Measurements from ENCODE around the gene ZNF692.

Gene ZNF692

DNA sequence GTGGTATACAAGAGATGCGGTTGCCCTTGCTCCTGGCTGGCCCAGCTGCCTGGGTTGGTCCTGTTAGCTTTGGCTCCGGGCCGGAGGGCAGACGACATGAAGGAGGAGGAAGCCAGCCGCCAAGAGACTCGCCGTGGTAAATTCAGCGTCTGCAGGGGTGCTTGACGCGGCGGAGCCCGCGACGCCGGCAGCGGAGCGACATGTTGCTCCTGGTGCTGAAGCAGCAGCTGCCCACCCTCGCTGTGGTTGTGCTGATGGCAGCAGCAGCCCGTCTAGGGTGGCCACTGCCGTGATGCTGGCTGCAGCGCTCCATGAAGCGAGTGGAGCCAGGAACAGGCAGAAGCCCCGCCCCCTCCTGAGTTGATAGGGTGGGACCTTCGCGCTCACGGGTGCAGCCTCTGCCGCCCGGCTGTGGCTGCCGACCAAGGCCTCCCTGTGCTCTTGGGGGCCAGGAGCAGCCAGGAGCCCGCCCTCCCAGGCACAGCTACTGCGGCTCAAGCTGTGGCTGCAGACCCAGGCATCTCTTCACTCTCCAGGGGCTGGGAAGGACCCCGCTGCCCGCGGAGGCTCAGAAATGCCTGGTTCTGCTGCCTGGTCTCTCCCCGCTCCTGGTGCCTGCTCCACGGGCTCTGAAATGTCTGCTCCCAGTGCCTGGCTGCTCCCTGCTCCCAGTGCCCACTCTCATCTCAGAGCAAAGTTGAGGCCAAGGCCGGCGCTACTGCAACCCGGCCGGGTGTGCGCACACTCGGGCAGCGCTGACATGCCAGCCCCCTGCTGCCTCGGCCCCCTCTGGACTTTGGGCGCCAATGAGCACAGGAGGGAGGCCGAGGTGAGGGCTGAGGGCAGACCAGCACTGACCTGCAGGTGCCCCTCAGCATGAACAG is 4.4 kb upstream of the ZNF692 start:
- H2AFZ ChIP-seq (ENCODE audit: low read depth, low read length, severe bottlenecking): peak overlapping the region; percentile 87
- no peak overlapping the region for H3K27ac ChIP-seq (ENCODE audit: low read depth, low read length)
- peaks cover 2% of the 10 kb centered on the region; the same call in 1 of the 2 replicates for H3K79me2 ChIP-seq (ENCODE audit: insufficient read depth, low read length)

DNA sequence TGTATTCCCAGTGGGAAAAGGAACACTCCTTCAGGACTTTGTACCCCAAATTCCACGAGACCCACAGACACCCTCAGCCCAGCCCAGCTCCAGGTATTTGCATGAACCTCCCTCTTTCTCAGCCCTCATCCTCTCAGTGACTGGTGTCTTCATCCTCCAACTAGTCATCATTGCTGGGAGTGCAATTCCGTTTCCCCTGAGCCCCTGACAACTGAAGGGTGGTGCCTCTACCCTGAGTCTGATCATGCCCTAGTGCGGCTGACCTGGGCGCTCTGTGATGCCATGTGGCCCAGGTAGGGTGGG is 3.8 kb upstream of the ZNF692 start:
- H3K27me3 ChIP-seq (ENCODE audit: low read length): no peaks in the 10 kb centered on the region
- peaks cover 8% of the 10 kb centered on the region; the same call in 1 of the 2 replicates for H3K79me2 ChIP-seq (ENCODE audit: insufficient read depth, low read length)
- no peaks in the 10 kb centered on the region for H3K9me2 ChIP-seq (replicated peaks; ENCODE audit: insufficient read depth, low read length)
- peak overlapping the region; percentile 51 for H3K4me3 ChIP-seq (ENCODE audit: insufficient read depth, low read length, poor library complexity, severe bottlenecking)
- no peak overlapping the region for H3K27ac ChIP-seq (ENCODE audit: low read depth, low read length)
- H3K4me2 ChIP-seq (ENCODE audit: low read depth, low read length, poor library complexity, severe bottlenecking): peak overlapping the region; percentile 58
- peaks cover 9% of the 10 kb centered on the region; the same call in 1 of the 2 replicates for H3F3A ChIP-seq (ENCODE audit: insufficient read depth)
- peak overlapping the region; percentile 64 for H3K9ac ChIP-seq (ENCODE audit: low read length)
- no peaks in the 10 kb centered on the region for H3K36me3 ChIP-seq (ENCODE audit: low read length)
- H2AFZ ChIP-seq (ENCODE audit: low read depth, low read length, severe bottlenecking): peak overlapping the region; percentile 87
- no peak for TF ChIP-seq EZH2phosphoT487 (conservative IDR thresholded peaks at IDR 0.05; ENCODE audit: low read length)
- TF ChIP-seq, protein P1, sequence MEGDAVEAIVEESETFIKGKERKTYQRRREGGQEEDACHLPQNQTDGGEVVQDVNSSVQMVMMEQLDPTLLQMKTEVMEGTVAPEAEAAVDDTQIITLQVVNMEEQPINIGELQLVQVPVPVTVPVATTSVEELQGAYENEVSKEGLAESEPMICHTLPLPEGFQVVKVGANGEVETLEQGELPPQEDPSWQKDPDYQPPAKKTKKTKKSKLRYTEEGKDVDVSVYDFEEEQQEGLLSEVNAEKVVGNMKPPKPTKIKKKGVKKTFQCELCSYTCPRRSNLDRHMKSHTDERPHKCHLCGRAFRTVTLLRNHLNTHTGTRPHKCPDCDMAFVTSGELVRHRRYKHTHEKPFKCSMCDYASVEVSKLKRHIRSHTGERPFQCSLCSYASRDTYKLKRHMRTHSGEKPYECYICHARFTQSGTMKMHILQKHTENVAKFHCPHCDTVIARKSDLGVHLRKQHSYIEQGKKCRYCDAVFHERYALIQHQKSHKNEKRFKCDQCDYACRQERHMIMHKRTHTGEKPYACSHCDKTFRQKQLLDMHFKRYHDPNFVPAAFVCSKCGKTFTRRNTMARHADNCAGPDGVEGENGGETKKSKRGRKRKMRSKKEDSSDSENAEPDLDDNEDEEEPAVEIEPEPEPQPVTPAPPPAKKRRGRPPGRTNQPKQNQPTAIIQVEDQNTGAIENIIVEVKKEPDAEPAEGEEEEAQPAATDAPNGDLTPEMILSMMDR (IDR thresholded peaks at IDR 0.05; ENCODE audit: insufficient read depth, low read length, poor library complexity, severe bottlenecking): no peak
- H4K20me1 ChIP-seq (ENCODE audit: low read depth, low read length): no peaks in the 10 kb centered on the region
- H3K9me3 ChIP-seq (ENCODE audit: insufficient read depth, low read length): no peaks in the 10 kb centered on the region

More for the DNA sequence above, 4.4 kb upstream of the ZNF692 start:
- Histone ChIP-seq H3K9me2 (replicated peaks; ENCODE audit: insufficient read depth, low read length) (no peaks in the 10 kb centered on the region), H3K4me2 (ENCODE audit: low read depth, low read length, poor library complexity, severe bottlenecking) (peak overlapping the region; percentile 58), H3K9me3 (ENCODE audit: insufficient read depth, low read length) (no peaks in the 10 kb centered on the region), H3K36me3 (ENCODE audit: low read length) (no peaks in the 10 kb centered on the region), H4K20me1 (ENCODE audit: low read depth, low read length) (no peaks in the 10 kb centered on the region), H3F3A (ENCODE audit: insufficient read depth) (peaks cover 9% of the 10 kb centered on the region; the same call in 1 of the 2 replicates), H3K27me3 (ENCODE audit: low read length) (no peaks in the 10 kb centered on the region), H3K9ac (ENCODE audit: low read length) (peak overlapping the region; percentile 64), H3K4me3 (ENCODE audit: insufficient read depth, low read length, poor library complexity, severe bottlenecking) (peak overlapping the region; percentile 51)
- TF ChIP-seq, protein P1 (IDR thresholded peaks at IDR 0.05; ENCODE audit: insufficient read depth, low read length, poor library complexity, severe bottlenecking): no peak
- no peak for TF ChIP-seq EZH2phosphoT487 (conservative IDR thresholded peaks at IDR 0.05; ENCODE audit: low read length)

DNA sequence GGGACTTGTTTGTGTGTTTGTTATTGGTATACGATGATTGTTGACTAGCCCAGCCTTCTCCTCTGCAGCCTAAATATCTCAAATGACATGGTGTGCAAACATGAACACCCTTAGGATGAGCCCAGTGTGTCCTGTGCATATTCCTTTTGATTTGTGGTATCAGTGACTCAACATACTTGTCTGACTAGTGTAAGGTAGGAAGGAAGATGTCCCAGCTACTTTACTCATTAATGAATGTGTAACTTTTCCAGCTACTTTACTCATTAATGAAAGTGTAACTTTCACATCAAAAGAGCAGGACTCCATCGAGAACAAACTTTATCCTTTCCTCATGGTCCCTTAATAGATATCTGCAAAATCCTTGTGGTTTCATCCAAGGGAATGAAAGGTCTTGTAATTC is 2.7 kb upstream of the ZNF692 start:
- Histone ChIP-seq H3K27ac (ENCODE audit: low read depth, low read length) (no peak overlapping the region), H2AFZ (ENCODE audit: low read depth, low read length, severe bottlenecking) (no peak overlapping the region), H3K4me2 (ENCODE audit: low read depth, low read length, poor library complexity, severe bottlenecking) (no peak overlapping the region), H3K4me3 (ENCODE audit: insufficient read depth, low read length, poor library complexity, severe bottlenecking) (no peak overlapping the region), H3K9me3 (ENCODE audit: insufficient read depth, low read length) (no peaks in the 10 kb centered on the region), H3K9me2 (replicated peaks; ENCODE audit: insufficient read depth, low read length) (no peaks in the 10 kb centered on the region), H4K20me1 (ENCODE audit: low read depth, low read length) (no peaks in the 10 kb centered on the region), H3K27me3 (ENCODE audit: low read length) (no peaks in the 10 kb centered on the region), H3K9ac (ENCODE audit: low read length) (no peak overlapping the region), H3K79me2 (ENCODE audit: insufficient read depth, low read length) (peaks cover 9% of the 10 kb centered on the region; the same call in 1 of the 2 replicates), H3K36me3 (ENCODE audit: low read length) (no peaks in the 10 kb centered on the region), H3F3A (ENCODE audit: insufficient read depth) (peaks cover 9% of the 10 kb centered on the region; the same call in 1 of the 2 replicates)
- no peak for TF ChIP-seq EZH2phosphoT487 (conservative IDR thresholded peaks at IDR 0.05; ENCODE audit: low read length)
- TF ChIP-seq, protein P1 (IDR thresholded peaks at IDR 0.05; ENCODE audit: insufficient read depth, low read length, poor library complexity, severe bottlenecking): no peak

Measured in SU-DHL-6 (cell line).